ENCODE measurements around the gene CAMK1D. TPM values are rescaled to one million over a fixed set of nuclear protein-coding genes. Genes with fewer than 3 reads are reported as not detected.

Gene CAMK1D
- total and polyA plus RNA-seq, 10 of the 15 experiments (the other 5 are each of a cell fraction or from before 2014, with no cell fraction given), result 2.1 to 35.5 (median 14.7) TPM

DNA sequence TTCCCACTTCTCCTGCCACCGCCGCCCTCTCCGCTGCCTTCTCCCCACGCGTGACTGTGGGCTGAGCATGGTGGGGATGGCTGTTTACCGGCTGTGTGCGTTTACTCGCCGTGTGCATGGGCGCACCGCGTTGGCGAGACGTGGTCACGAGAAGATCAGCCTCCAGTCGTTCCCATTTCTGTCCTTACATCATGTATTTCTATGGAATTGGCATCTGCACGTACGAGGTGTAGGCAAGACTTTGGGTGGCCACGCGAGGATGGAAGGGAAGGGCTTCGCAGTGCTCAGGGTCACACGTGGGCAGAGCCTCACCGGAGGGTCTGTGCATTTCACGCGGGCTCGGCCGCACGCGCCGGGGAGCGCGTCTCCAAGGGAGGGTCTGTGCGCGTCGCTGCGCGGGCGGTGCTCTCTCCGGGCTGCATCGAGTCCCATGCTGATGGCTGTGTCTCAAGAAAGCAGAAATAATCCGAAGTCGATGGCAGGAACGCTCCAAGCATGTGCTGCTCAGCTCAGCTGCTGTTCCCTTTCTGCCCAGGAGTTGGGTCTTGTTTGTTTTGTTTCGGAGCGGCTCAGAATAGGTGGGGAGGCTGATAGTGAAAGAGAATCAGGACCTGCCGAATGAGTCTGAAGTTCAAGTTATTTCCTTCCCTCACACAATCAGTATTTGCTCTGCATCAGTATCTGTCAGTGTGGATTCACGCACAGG, 973 bp downstream of the CAMK1D start (continued):
- TF ChIP-seq, protein P1, sequence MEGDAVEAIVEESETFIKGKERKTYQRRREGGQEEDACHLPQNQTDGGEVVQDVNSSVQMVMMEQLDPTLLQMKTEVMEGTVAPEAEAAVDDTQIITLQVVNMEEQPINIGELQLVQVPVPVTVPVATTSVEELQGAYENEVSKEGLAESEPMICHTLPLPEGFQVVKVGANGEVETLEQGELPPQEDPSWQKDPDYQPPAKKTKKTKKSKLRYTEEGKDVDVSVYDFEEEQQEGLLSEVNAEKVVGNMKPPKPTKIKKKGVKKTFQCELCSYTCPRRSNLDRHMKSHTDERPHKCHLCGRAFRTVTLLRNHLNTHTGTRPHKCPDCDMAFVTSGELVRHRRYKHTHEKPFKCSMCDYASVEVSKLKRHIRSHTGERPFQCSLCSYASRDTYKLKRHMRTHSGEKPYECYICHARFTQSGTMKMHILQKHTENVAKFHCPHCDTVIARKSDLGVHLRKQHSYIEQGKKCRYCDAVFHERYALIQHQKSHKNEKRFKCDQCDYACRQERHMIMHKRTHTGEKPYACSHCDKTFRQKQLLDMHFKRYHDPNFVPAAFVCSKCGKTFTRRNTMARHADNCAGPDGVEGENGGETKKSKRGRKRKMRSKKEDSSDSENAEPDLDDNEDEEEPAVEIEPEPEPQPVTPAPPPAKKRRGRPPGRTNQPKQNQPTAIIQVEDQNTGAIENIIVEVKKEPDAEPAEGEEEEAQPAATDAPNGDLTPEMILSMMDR (IDR thresholded peaks at IDR 0.05 in 2 of 3, conservative IDR thresholded peaks at IDR 0.05 in 1 of 3; ENCODE audit: control insufficient read depth in 2 of 3, extremely low read depth in 1 of 3, insufficient read depth in 1 of 3, low read depth in 3 of 3, low read length in 3 of 3), result 0 out of 6 replicates have a peak, but pooled peaks of 1 of the 3 experiments have one; percentile 16
- TF ChIP-seq YY1 (IDR thresholded peaks at IDR 0.05; ENCODE audit: low read depth, low read length) (0 out of 2 replicates have a peak, but pooled peaks have one; percentile 43), RUNX3 (IDR thresholded peaks at IDR 0.05; ENCODE audit: low read length) (no peak), GABPA (IDR thresholded peaks at IDR 0.05; ENCODE audit: low read depth) (no peak), SMC3 (IDR thresholded peaks at IDR 0.05; ENCODE audit: borderline replicate concordance, low read length) (no peak), BHLHE40 (IDR thresholded peaks at IDR 0.05; ENCODE audit: borderline replicate concordance in 1 of 2, low read depth in 2 of 2, low read length in 1 of 2) (peak in 1 of 2 experiments; percentile 74; a peak in 2 of 4 replicates), MXI1 (IDR thresholded peaks at IDR 0.05; ENCODE audit: low read depth, low read length) (peak; percentile 72), NBN (IDR thresholded peaks at IDR 0.05) (0 out of 2 replicates have a peak, but pooled peaks have one; percentile 47), CHD1 (IDR thresholded peaks at IDR 0.05; ENCODE audit: low read depth, low read length) (no peak), CHD2 (IDR thresholded peaks at IDR 0.05; ENCODE audit: borderline replicate concordance, low read depth, low read length) (no peak), MTA3 (IDR thresholded peaks at IDR 0.05; ENCODE audit: borderline replicate concordance, low read length) (peak; percentile 75; the same call in 1 of the 2 replicates)
- TF ChIP-seq, protein P2, sequence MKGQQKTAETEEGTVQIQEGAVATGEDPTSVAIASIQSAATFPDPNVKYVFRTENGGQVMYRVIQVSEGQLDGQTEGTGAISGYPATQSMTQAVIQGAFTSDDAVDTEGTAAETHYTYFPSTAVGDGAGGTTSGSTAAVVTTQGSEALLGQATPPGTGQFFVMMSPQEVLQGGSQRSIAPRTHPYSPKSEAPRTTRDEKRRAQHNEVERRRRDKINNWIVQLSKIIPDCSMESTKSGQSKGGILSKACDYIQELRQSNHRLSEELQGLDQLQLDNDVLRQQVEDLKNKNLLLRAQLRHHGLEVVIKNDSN (IDR thresholded peaks at IDR 0.05; ENCODE audit: borderline replicate concordance, extremely low read length, insufficient read depth, low read depth, low read length), result no peak

All from GM12878 (cell line).